Tibial nerve (tissue), 4 donors: ENCODE results near the gene PSMB3. TPM values are rescaled to one million over a fixed set of nuclear protein-coding genes. Genes with fewer than 3 reads are reported as not detected.

Experiments used
- DNase-seq, 2 donors: peaks; one replicate each; pipeline ENCODE4 v3.0.0-alpha.2; 2019; ENCODE audit warnings: low spot score in 2 of 2
- H3K27ac ChIP-seq, 4 donors: fragments of 200-600 bp; sonication (generic) in 3 of 4; one replicate each; pipeline ENCODE4 v1.5.1; 2017 to 2019; ENCODE audit warnings: mild to moderate bottlenecking in 1 of 4
- H3K27me3 ChIP-seq, 2 donors: fragments of 200-600 bp; sonication (generic) in 1 of 2; one replicate each; pipeline versions ENCODE4 v1.5.1 to v1.6.0; 2017 to 2019
- H3K36me3 ChIP-seq, 3 donors: fragments of 200-600 bp; sonication (generic); one replicate each; pipeline ENCODE4 v1.5.1; 2018 to 2019
- H3K4me1 ChIP-seq, 4 donors: fragments of 200-600 bp; sonication (generic) in 3 of 4; one replicate each; pipeline ENCODE4 v1.5.1; 2017 to 2019
- H3K4me3 ChIP-seq, 4 donors: fragments of 200-600 bp; sonication (generic) in 3 of 4; one replicate each; pipeline ENCODE4 v1.5.1; 2017 to 2019; ENCODE audit warnings: mild to moderate bottlenecking in 1 of 4, moderate library complexity in 1 of 4
- H3K9me3 ChIP-seq, 4 donors: fragments of 200-600 bp; sonication (generic) in 3 of 4; one replicate each; pipeline ENCODE4 v1.5.1; 2017 to 2019
- EP300 ChIP-seq, 2 donors: sonication (generic); formaldehyde crosslinking; IDR thresholded peaks; one replicate each; pipeline ENCODE4 v1.6.1; 2017; ENCODE audit warnings: antibody characterized with exemption in 2 of 2, mild to moderate bottlenecking in 1 of 2
- POLR2A ChIP-seq, 2 donors: fragments of 450-650 bp; IDR thresholded peaks; one replicate each; pipeline ENCODE4 v1.6.1; 2017; ENCODE audit warnings: antibody characterized with exemption in 2 of 2, mild to moderate bottlenecking in 2 of 2, moderate library complexity in 2 of 2
- WGBS, 2 donors: methylation state at CpG; one replicate each; pipeline ENCODE4 v1.1.5; 2018; 5-methylcytosine and 5-hydroxymethylcytosine counted together
- total RNA-seq, 4 donors: library from RNA; depleted of rRNA; stranded (reverse); fragments of >200 nt; gene quantifications; one replicate each; pipeline ENCODE4 v1.1.0, GENCODE V29; 2016
- TF ChIP-seq, protein P1 (sequence below), 5 experiments: fragments of 200-600 bp in 3 of 5; fragments of 450-650 bp in 2 of 5; sonication (generic) in 3 of 5; IDR thresholded peaks; one replicate each; pipeline ENCODE4 v1.5.1; 2016 to 2019; ENCODE audit warnings: antibody characterized with exemption in 5 of 5, mild to moderate bottlenecking in 3 of 5, moderate library complexity in 2 of 5

The PSMB3 gene
- total RNA-seq, 4 donors from 2014 or later: 88.8 to 146 (median 141) TPM

DNA sequence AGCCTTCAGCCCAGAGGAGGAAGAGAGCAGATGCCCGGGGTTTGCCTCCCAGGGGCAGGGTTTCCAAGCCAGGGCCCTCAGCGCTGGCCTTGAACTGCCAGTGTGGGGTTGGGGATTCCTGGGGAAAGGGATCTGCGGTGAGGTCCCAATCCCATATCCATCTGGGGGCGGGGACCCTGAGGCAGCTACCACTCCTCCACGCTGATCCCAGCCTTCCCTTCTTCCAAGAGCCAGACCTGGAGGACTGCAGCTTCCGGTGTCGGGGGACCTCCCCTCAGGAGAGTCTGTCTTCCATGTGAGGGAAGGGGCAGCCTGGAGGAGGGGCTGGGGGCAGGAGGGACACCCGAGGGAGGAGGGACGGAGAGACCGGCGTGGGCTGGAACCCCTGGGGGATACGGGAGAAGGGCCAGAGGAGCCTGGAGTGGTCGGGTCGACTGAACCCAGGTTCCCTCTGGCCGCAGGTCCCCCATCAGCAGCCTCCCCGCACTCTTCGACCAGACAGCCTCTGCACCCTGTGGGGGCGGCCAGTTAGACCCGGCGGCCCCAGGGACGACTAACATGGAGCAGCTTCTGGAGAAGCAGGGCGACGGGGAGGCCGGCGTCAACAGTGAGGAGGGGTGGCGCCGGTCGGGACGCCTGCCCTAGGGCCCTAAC is 33.1 kb upstream of the PSMB3 start:
- H3K36me3 ChIP-seq: peaks cover 3 to 97% (median 15%) of the 10 kb centered on the region in 3 donors
- 77% methylated on average over 27 to 29 of the region's 29 CpGs for WGBS, 2 donors

GRCh38 chr17:38719943-38720641 is 32.4 kb upstream of the PSMB3 start:
- TF ChIP-seq EP300 (IDR thresholded peaks at IDR 0.05): no peak
- TF ChIP-seq, protein P1, sequence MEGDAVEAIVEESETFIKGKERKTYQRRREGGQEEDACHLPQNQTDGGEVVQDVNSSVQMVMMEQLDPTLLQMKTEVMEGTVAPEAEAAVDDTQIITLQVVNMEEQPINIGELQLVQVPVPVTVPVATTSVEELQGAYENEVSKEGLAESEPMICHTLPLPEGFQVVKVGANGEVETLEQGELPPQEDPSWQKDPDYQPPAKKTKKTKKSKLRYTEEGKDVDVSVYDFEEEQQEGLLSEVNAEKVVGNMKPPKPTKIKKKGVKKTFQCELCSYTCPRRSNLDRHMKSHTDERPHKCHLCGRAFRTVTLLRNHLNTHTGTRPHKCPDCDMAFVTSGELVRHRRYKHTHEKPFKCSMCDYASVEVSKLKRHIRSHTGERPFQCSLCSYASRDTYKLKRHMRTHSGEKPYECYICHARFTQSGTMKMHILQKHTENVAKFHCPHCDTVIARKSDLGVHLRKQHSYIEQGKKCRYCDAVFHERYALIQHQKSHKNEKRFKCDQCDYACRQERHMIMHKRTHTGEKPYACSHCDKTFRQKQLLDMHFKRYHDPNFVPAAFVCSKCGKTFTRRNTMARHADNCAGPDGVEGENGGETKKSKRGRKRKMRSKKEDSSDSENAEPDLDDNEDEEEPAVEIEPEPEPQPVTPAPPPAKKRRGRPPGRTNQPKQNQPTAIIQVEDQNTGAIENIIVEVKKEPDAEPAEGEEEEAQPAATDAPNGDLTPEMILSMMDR (IDR thresholded peaks at IDR 0.05): no peak
- TF ChIP-seq POLR2A (IDR thresholded peaks at IDR 0.05): no peak
- H3K4me3 ChIP-seq: peak overlapping the region in 1 of 4 donors; percentile 3
- 61 to 62% methylated on average over 25 to 32 of the region's 39 CpGs for WGBS, 2 donors
- H3K27me3 ChIP-seq: no peaks in the 10 kb centered on the region
- H3K4me1 ChIP-seq: peaks cover 0 to 44% (median 35%) of the 10 kb centered on the region in 4 donors
- H3K9me3 ChIP-seq: no peaks in the 10 kb centered on the region
- H3K27ac ChIP-seq: peak overlapping the region in 3 of 4 donors; percentile 51 to 75 (median 70)
- peaks cover 3 to 97% (median 15%) of the 10 kb centered on the region in 3 donors for H3K36me3 ChIP-seq
- no peak for DNase-seq

More for the DNA sequence above, 33.1 kb upstream of the PSMB3 start:
- no peaks in the 10 kb centered on the region for H3K9me3 ChIP-seq
- no peak for DNase-seq
- H3K4me1 ChIP-seq: peaks cover 0 to 37% (median 28%) of the 10 kb centered on the region in 4 donors
- no peak overlapping the region for H3K4me3 ChIP-seq
- H3K27me3 ChIP-seq: no peaks in the 10 kb centered on the region
- peak overlapping the region in 3 of 4 donors; percentile 51 to 75 (median 70) for H3K27ac ChIP-seq
- TF ChIP-seq EP300 (IDR thresholded peaks at IDR 0.05) (no peak), POLR2A (IDR thresholded peaks at IDR 0.05) (no peak)
- TF ChIP-seq, protein P1 (IDR thresholded peaks at IDR 0.05): no peak

GRCh38 chr17:38720941-38721340 is 31.6 kb upstream of the PSMB3 start:
- peaks cover 3 to 96% (median 10%) of the 10 kb centered on the region in 3 donors for H3K36me3 ChIP-seq
- DNase-seq: no peak
- peaks cover 0 to 49% (median 37%) of the 10 kb centered on the region in 4 donors for H3K4me1 ChIP-seq
- H3K4me3 ChIP-seq: peak overlapping the region in 1 of 4 donors; percentile 3
- TF ChIP-seq POLR2A (IDR thresholded peaks at IDR 0.05) (no peak), EP300 (IDR thresholded peaks at IDR 0.05) (no peak)
- TF ChIP-seq, protein P1 (IDR thresholded peaks at IDR 0.05): no peak
- 48 to 58% methylated on average over 6 of the region's 6 CpGs for WGBS, 2 donors
- H3K27ac ChIP-seq: peak overlapping the region in 3 of 4 donors; percentile 51 to 75 (median 70)
- no peaks in the 10 kb centered on the region for H3K27me3 ChIP-seq
- no peaks in the 10 kb centered on the region for H3K9me3 ChIP-seq

- WGBS, 2 donors: 40 to 71% methylated on average over 8 to 11 of the region's 16 CpGs
- TF ChIP-seq, protein P1 (IDR thresholded peaks at IDR 0.05): no peak
- no peak for TF ChIP-seq POLR2A (IDR thresholded peaks at IDR 0.05)
- TF ChIP-seq EP300 (IDR thresholded peaks at IDR 0.05): no peak
- H3K36me3 ChIP-seq: peaks cover 2 to 92% (median 3%) of the 10 kb centered on the region in 3 donors
- H3K4me1 ChIP-seq: peaks cover 0 to 49% (median 37%) of the 10 kb centered on the region in 4 donors
- no peak overlapping the region for H3K4me3 ChIP-seq
- no peaks in the 10 kb centered on the region for H3K27me3 ChIP-seq
- H3K9me3 ChIP-seq: no peaks in the 10 kb centered on the region
- H3K27ac ChIP-seq: peak overlapping the region in 3 of 4 donors; percentile 40 to 70 (median 64)
- DNase-seq: no peak
Observed at GRCh38 chr17:38721802-38722201, 30.7 kb upstream of the PSMB3 start.
